WERI-Rb-1 (cell line): ENCODE data around the gene TSHZ2.

Experiments used
- DNase-seq: peaks from one replicate; pipeline ENCODE4 v3.0.0-alpha.2; 2020
- H3K27ac ChIP-seq: fragments of 250-450 bp; sonication (Bioruptor Pico); 2 replicates; pipeline ENCODE4 v1.5.1; 2020; ENCODE audit warnings: mild to moderate bottlenecking, moderate library complexity
- H3K27me3 ChIP-seq: fragments of 250-450 bp; sonication (Bioruptor Pico); 2 replicates; pipeline ENCODE4 v1.5.1; 2021; ENCODE audit warnings: mild to moderate bottlenecking, low read depth, moderate library complexity; ENCODE audit not compliant: insufficient read depth, severe bottlenecking
- H3K36me3 ChIP-seq: fragments of 250-450 bp; sonication (Bioruptor Pico); 2 replicates; pipeline ENCODE4 v1.5.1; 2020; ENCODE audit warnings: mild to moderate bottlenecking, moderate library complexity
- H3K4me3 ChIP-seq: 2 replicates; pipeline ENCODE4 v1.5.1; 2011; ENCODE audit warnings: low read depth, mild to moderate bottlenecking, control low read depth, low read length
- H3K9me3 ChIP-seq: fragments of 250-450 bp; sonication (Bioruptor Pico); 2 replicates; pipeline ENCODE4 v1.5.1; 2021; ENCODE audit warnings: mild to moderate bottlenecking, moderate library complexity; ENCODE audit not compliant: severe bottlenecking
- CTCF ChIP-seq: IDR thresholded peaks from 2 replicates; pipeline ENCODE4 v1.5.1; 2011; ENCODE audit warnings: low read depth, mild to moderate bottlenecking, control low read depth, inconsistent platforms, low read length

Gene TSHZ2

DNA sequence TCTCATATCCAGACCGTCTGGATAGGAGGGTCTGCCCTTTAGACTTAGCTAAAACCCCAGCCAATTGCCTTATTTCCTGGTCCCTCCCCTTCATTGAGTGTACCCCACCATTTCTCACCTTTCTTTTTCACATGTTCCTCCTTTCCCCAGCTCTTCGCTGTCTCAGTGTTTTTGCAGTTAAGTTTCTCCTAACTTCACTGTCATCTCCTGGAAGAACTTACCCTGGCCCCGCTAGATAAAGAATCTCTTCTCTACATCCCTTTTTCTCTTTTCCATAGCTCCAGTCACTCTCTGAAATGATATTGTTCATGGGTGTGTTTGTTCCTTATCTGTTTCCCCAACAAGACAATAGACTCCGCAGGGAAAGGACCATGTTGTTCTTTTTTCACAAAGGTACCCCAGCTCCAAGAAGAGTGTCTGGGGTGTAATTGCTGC lies 208.8 kb downstream of the TSHZ2 start:
- Histone ChIP-seq H3K27me3 (peaks cover 35% of the 10 kb centered on the region), H3K9me3 (no peaks in the 10 kb centered on the region), H3K27ac (no peak overlapping the region), H3K36me3 (no peaks in the 10 kb centered on the region), H3K4me3 (no peak overlapping the region)
- TF ChIP-seq CTCF: no peak
- no peak for DNase-seq

- no peak for TF ChIP-seq CTCF
- no peak overlapping the region for H3K27ac ChIP-seq
- no peaks in the 10 kb centered on the region for H3K36me3 ChIP-seq
- no peak overlapping the region for H3K4me3 ChIP-seq
- H3K27me3 ChIP-seq: peaks cover 35% of the 10 kb centered on the region
- DNase-seq: no peak
- no peaks in the 10 kb centered on the region for H3K9me3 ChIP-seq
Measured at GRCh38 chr20:53181866-53182376, 209.8 kb downstream of the TSHZ2 start.

DNA sequence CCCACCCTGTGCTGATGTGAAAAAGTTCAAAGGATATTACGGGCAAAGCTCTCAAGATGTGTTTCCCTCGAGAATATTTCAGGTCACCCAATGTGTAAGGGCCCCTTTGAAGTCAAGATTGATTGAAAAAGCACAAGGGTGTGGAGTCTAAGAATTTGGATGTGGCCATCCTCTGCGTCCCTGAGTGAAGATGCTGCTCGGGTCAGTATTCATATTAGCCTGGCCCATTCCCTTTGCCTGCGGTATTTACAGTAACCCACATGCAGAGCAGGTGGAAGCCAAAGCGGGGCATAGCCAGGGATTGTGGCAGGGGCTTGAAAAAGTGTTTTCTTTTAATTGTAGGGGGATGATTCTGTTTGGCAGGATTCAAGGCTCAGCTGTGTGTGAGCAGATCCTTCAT lies 211.0 kb downstream of the TSHZ2 start:
- Histone ChIP-seq H3K27me3 (peaks cover 31% of the 10 kb centered on the region), H3K36me3 (no peaks in the 10 kb centered on the region), H3K4me3 (no peak overlapping the region), H3K27ac (no peak overlapping the region), H3K9me3 (no peaks in the 10 kb centered on the region)
- no peak for DNase-seq
- TF ChIP-seq CTCF: no peak

- Histone ChIP-seq H3K27ac (no peak overlapping the region), H3K9me3 (no peaks in the 10 kb centered on the region), H3K36me3 (no peaks in the 10 kb centered on the region), H3K27me3 (peaks cover 26% of the 10 kb centered on the region), H3K4me3 (no peak overlapping the region)
- TF ChIP-seq CTCF: no peak
- DNase-seq: no peak
Measured at GRCh38 chr20:53186635-53187034, 214.5 kb downstream of the TSHZ2 start.

DNA sequence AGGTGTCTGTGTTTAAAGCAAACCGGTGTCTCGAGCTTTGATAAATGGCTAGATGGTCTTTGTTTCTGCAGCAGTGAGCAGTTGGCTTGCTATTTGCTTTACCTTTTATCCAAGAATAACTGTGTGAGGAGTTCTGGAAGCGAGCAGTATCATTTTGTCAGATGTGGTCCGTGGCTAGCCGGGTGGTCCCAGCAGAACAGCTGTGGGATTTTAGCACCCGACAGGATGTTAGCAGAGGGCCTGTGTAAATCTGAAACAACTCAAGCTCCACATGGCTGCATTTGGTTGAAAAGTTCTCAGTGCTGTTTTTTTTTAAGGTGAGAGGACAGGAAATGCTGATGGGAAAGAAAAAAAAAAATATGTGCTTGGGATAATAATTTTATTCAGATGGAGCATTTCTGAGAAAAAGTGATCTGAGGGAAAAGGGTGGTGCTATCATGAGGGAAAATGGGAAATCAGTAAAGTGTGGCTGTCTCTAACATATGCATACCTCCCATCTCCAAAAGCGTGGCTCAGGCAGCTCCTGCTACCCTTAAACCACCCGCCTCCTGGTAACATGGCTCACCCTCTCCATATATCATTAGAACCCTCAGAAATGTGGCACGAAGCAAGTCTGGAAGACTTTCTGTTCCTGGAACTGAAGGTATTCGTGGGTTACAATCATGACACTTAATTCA lies 215.4 kb downstream of the TSHZ2 start:
- Histone ChIP-seq H3K4me3 (no peak overlapping the region), H3K27ac (no peak overlapping the region), H3K9me3 (no peaks in the 10 kb centered on the region), H3K36me3 (no peaks in the 10 kb centered on the region), H3K27me3 (peaks cover 24% of the 10 kb centered on the region)
- DNase-seq: no peak
- no peak for TF ChIP-seq CTCF

- Histone ChIP-seq H3K4me3 (no peak overlapping the region), H3K9me3 (no peaks in the 10 kb centered on the region), H3K27me3 (peaks cover 19% of the 10 kb centered on the region), H3K27ac (no peak overlapping the region), H3K36me3 (no peaks in the 10 kb centered on the region)
- no peak for TF ChIP-seq CTCF
- DNase-seq: no peak
Measured at GRCh38 chr20:53190225-53190624, 218.1 kb downstream of the TSHZ2 start.
